ENCODE measurements around the gene PADI6. TPM values are rescaled to one million over a fixed set of nuclear protein-coding genes. Genes with fewer than 3 reads are reported as not detected.

Gene PADI6
- total RNA-seq, 1 donor from 2014 or later, result not detected

DNA sequence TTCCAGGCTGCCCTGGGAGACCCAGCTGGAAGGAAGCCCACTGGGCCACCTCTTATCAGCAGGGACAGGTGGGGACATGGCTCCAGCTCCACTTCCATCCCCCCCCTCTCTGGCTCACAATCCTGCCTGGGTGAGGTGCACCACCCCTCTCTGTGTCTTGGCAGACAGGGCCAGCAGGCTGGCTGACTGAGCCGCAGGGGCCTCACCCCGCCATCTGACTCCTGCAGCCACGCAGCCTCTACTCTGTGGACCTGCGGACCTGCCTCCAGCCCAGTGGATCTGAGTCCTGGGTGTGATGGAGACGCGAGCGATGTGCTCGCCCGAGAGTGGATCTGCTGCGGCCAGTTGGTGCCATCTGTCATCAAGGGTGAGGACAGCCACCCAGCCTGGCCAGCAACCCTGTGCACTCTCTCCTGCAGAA lies 37.4 kb downstream of the PADI6 start:
- intact Hi-C loops (cut with DNase I), result no loop called here
- no peaks in the 10 kb centered on the region for H3K9me3 ChIP-seq
- DNase-seq (ENCODE audit: low spot score in 2 of 2), result no peak
- H3K27ac ChIP-seq, result no peak overlapping the region
- H3K4me3 ChIP-seq, result no peak overlapping the region
- TF ChIP-seq, protein P1, sequence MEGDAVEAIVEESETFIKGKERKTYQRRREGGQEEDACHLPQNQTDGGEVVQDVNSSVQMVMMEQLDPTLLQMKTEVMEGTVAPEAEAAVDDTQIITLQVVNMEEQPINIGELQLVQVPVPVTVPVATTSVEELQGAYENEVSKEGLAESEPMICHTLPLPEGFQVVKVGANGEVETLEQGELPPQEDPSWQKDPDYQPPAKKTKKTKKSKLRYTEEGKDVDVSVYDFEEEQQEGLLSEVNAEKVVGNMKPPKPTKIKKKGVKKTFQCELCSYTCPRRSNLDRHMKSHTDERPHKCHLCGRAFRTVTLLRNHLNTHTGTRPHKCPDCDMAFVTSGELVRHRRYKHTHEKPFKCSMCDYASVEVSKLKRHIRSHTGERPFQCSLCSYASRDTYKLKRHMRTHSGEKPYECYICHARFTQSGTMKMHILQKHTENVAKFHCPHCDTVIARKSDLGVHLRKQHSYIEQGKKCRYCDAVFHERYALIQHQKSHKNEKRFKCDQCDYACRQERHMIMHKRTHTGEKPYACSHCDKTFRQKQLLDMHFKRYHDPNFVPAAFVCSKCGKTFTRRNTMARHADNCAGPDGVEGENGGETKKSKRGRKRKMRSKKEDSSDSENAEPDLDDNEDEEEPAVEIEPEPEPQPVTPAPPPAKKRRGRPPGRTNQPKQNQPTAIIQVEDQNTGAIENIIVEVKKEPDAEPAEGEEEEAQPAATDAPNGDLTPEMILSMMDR (IDR thresholded peaks at IDR 0.05), result no peak
- H3K36me3 ChIP-seq, result peaks cover 56 to 58% of the 10 kb centered on the region in 2 donors
- H3K4me1 ChIP-seq, result no peaks in the 10 kb centered on the region
- no peaks in the 10 kb centered on the region for H3K27me3 ChIP-seq

DNA sequence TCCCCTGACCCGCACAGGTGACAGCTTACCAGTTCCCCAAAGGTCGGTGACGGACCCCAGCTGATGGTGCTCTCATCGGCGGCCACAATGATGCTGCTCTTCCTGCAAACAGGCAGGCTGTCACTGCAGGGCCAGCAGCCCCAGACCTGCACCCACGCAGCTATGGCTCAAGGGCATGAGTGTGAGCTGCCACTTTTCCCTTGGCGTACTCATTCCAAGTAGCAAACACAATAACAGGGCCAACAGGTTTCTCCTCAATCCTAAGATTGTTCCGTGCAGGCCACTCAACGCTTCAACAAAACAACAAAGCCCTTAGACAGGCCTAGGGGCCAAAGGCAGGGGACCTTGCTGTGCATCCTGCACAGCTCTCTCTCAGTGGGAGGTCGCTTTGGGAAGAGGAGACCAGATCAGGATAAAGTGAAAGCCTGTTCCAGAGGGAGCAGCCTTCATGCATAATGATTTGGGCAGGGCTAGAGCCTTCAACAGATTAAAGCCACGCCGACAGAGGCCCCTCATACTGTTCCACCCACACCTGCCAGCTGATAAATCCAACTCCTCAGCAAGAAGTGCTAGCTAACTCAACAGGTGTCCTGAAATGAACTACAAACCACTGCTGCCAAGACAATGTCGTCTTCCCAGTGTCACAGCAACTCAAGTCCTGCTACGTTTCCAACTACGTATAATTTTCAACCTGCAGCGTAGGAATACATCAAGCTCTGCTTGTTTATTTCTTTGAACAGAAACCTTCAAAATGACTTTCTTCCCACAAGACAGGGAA lies 40.3 kb downstream of the PADI6 start:
- Histone ChIP-seq H3K27ac (no peak overlapping the region), H3K4me1 (no peaks in the 10 kb centered on the region), H3K9me3 (no peaks in the 10 kb centered on the region), H3K4me3 (no peak overlapping the region), H3K27me3 (no peaks in the 10 kb centered on the region), H3K36me3 (peaks cover 72 to 84% of the 10 kb centered on the region in 2 donors)
- no peak for DNase-seq (ENCODE audit: low spot score in 2 of 2)
- TF ChIP-seq, protein P1 (IDR thresholded peaks at IDR 0.05), result no peak
- intact Hi-C loops (cut with DNase I), result no loop called here

DNA sequence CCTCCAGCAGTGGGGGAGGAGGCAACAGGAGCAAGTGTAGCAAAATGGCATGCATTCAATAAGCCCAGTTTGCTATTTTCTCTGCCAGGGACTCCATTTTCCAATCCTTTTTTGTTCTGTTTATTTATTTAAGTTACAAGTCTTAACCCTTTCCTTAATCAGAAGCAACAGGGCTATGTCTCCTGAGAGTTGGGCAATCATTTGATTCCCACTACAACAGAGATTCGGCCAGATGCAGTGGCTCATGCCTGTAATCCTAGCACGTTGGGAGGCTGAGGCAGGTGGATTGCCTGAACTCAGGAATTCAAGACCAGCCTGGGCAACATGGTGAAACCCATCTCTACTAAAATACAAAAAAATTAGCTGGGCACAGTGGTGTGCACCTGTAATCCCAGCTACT lies 42.0 kb downstream of the PADI6 start:
- Histone ChIP-seq H3K9me3 (no peaks in the 10 kb centered on the region), H3K27me3 (no peaks in the 10 kb centered on the region), H3K4me1 (no peaks in the 10 kb centered on the region), H3K36me3 (peaks cover 76 to 89% of the 10 kb centered on the region in 2 donors), H3K27ac (no peak overlapping the region), H3K4me3 (no peak overlapping the region)
- intact Hi-C loops (cut with DNase I), result no loop called here
- TF ChIP-seq, protein P1 (IDR thresholded peaks at IDR 0.05), result no peak
- no peak for DNase-seq (ENCODE audit: low spot score in 2 of 2)

DNA sequence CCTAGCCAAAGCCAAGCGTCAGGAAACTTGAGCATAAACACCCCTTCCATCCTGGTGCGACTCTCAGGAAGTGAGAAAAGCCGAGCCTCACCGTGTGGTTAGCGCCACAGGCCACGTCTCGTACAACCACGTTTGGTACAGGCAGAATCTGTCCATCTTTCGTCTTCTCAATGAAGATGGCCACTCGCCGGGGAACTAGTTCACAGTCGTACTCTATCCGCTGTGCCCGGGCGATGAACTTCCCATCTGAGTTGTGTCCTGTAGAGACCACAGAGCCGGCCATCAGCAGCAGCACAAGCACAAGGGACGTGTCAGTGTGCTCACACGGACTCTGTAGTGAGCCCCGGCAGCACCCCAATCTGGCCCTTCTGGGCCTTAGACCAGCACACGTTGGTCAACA lies 44.4 kb downstream of the PADI6 start:
- H3K36me3 ChIP-seq, result peaks cover 55 to 70% of the 10 kb centered on the region in 2 donors
- H3K27me3 ChIP-seq, result no peaks in the 10 kb centered on the region
- H3K4me1 ChIP-seq, result no peaks in the 10 kb centered on the region
- no peaks in the 10 kb centered on the region for H3K9me3 ChIP-seq
- intact Hi-C loops (cut with DNase I), result no loop called here
- H3K4me3 ChIP-seq, result no peak overlapping the region
- DNase-seq (ENCODE audit: low spot score in 2 of 2), result no peak
- H3K27ac ChIP-seq, result no peak overlapping the region
- TF ChIP-seq, protein P1 (IDR thresholded peaks at IDR 0.05), result no peak

DNA sequence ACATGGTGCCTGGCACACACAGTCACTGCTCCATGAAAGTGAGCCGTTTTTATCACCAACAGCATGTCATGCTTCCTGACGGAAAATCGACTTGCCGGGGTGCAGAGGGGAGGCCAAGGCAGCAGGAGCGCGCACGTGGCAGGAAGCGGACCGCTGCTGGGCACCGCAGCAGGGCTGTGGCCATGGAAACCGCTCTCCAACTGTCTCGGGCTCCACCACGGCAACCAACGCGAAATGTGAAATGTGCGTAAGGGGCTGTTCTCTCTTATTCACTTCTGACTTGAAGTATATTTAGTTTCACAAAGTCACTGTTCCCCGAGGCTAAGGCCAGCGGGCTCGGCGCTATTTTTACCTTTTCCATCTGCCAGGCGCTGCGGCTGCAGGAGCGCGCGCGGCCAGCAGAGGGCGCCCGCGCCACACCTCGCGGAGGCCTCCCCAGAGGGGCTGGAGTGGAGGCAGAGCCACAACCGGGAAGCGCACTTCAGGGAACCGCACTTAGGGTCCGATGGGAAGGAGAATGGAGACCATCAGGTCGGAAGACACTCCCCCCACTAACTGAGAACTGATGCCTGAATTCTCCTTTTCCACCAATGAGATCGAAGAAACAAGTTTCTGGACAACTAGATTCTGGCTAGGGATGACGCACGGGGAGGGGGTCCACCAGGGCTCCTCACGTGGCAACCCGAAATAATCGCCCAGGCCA lies 47.8 kb downstream of the PADI6 start:
- Histone ChIP-seq H3K4me1 (no peaks in the 10 kb centered on the region), H3K9me3 (no peaks in the 10 kb centered on the region), H3K36me3 (peaks cover 48 to 60% of the 10 kb centered on the region in 2 donors), H3K4me3 (peak overlapping the region in 1 of 2 donors; percentile 21), H3K27me3 (no peaks in the 10 kb centered on the region), H3K27ac (peak overlapping the region in 1 of 2 donors; percentile 21)
- TF ChIP-seq, protein P1 (IDR thresholded peaks at IDR 0.05), result peak; percentile 98 to 100 (median 100)
- peak in 1 of 2 donors; percentile 86 for DNase-seq (ENCODE audit: low spot score in 2 of 2)
- intact Hi-C loops (cut with DNase I), result loop anchor here (1.0 kb wide), 1 partner anchor 20 kb away; the partner anchor contains the start of gene RCC2
